Neutrophil (primary cell): ENCODE results near the gene BRIP1.

Experiments used
- H3K27ac ChIP-seq: fragments of 200-600 bp; sonication (generic); 2 replicates; pipeline ENCODE4 v1.5.1; 2016; ENCODE audit warnings: mild to moderate bottlenecking, moderate library complexity
- H3K27me3 ChIP-seq: fragments of 200-600 bp; sonication (generic); 2 replicates; pipeline ENCODE4 v1.6.0; 2016; ENCODE audit warnings: mild to moderate bottlenecking
- H3K36me3 ChIP-seq: fragments of 200-600 bp; sonication (generic); 2 replicates; pipeline ENCODE4 v1.5.1; 2017
- H3K4me1 ChIP-seq, 2 experiments: fragments of 200-600 bp in 1 of 2; sonication (generic) in 1 of 2; 1 replicate in 1 of 2; 2 replicates in 1 of 2; pipeline versions ENCODE4 v1.5.1 to v1.6.1; 2013 to 2016; ENCODE audit warnings: low read depth in 1 of 2, low read length in 1 of 2, mild to moderate bottlenecking in 1 of 2, moderate library complexity in 1 of 2; ENCODE audit not compliant: control insufficient read depth in 1 of 2, insufficient read depth in 1 of 2
- H3K4me3 ChIP-seq, 2 experiments: fragments of 200-600 bp in 1 of 2; sonication (generic) in 1 of 2; 1 replicate in 1 of 2; 2 replicates in 1 of 2; pipeline ENCODE4 v1.5.1; 2013 to 2016; ENCODE audit warnings: low read depth in 1 of 2, low read length in 1 of 2, mild to moderate bottlenecking in 1 of 2, moderate library complexity in 1 of 2
- H3K9me3 ChIP-seq: fragments of 200-600 bp; sonication (generic); 2 replicates; pipeline ENCODE4 v1.5.1; 2016
- TF ChIP-seq, protein P1 (sequence below): fragments of 200-600 bp; sonication (generic); IDR thresholded peaks from 2 replicates; pipeline ENCODE4 v1.5.1; 2016; ENCODE audit warnings: antibody characterized with exemption

The BRIP1 gene

DNA sequence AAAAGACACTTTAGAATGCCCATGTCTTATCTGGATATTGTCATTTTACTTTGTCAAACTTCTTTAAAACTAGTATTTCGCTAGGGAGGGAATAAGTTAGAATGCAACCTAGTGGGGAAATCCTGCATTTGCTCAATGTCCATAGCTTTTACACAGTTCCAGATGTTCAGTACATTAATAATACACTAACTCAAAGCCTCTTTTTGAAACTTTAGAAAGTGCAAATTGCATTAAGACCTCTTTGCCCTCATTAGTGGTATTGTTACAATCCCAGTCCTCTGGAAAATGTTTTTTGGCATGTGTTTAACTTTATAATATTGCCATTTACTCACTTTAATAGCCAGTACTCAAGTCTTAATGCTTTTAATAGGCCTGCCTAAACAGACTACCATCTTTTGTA lies 106.8 kb downstream of the BRIP1 start:
- H3K36me3 ChIP-seq: peaks cover 8% of the 10 kb centered on the region
- H3K9me3 ChIP-seq: no peaks in the 10 kb centered on the region
- no peaks in the 10 kb centered on the region for H3K4me1 ChIP-seq
- H3K4me3 ChIP-seq: no peak overlapping the region
- no peak overlapping the region for H3K27ac ChIP-seq
- no peaks in the 10 kb centered on the region for H3K27me3 ChIP-seq
- TF ChIP-seq, protein P1, sequence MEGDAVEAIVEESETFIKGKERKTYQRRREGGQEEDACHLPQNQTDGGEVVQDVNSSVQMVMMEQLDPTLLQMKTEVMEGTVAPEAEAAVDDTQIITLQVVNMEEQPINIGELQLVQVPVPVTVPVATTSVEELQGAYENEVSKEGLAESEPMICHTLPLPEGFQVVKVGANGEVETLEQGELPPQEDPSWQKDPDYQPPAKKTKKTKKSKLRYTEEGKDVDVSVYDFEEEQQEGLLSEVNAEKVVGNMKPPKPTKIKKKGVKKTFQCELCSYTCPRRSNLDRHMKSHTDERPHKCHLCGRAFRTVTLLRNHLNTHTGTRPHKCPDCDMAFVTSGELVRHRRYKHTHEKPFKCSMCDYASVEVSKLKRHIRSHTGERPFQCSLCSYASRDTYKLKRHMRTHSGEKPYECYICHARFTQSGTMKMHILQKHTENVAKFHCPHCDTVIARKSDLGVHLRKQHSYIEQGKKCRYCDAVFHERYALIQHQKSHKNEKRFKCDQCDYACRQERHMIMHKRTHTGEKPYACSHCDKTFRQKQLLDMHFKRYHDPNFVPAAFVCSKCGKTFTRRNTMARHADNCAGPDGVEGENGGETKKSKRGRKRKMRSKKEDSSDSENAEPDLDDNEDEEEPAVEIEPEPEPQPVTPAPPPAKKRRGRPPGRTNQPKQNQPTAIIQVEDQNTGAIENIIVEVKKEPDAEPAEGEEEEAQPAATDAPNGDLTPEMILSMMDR: no peak

DNA sequence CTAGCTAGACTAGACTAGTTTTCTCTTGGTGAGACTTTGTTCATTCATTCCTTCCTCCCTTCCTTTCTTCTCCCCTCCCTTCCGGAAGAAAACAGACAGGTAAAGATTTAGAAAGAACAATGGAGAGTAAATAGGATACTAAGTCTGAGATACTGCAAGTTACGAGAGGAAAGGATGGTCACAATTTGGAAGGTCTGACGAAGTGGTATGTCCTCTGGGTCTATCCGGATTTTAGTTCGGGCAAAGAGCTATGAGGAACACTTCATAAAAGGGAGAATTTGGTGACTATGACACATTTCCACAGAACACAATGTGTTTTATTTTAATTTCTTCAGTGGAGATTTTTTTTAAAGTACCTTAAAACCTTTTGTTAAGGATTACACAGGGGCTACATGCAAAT lies 107.7 kb downstream of the BRIP1 start:
- TF ChIP-seq, protein P1: no peak
- no peaks in the 10 kb centered on the region for H3K9me3 ChIP-seq

DNA sequence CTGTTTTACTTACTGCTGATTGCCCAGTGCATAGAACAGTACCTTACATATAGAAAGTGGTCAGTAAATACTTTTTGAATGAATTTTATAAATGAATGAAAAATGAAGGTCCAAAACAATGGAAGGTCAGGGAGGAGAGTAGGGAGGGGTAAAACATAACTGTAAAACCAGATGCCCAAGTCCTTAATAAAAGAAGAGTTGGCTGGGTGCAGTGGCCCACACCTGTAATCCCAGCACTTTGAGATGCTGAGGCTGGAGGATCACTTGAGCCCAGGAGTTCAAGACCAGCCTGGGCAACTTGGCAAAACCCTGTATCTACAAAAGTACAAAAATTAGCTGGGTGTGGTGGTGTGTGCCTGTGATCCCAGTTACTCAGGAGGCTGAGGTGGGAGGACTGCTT lies 108.2 kb downstream of the BRIP1 start:
- no peaks in the 10 kb centered on the region for H3K9me3 ChIP-seq
- TF ChIP-seq, protein P1: no peak
- H3K4me1 ChIP-seq: no peaks in the 10 kb centered on the region
- H3K27me3 ChIP-seq: no peaks in the 10 kb centered on the region
- no peak overlapping the region for H3K27ac ChIP-seq
- H3K4me3 ChIP-seq: no peak overlapping the region
- H3K36me3 ChIP-seq: peaks cover 8% of the 10 kb centered on the region

More for the DNA sequence above, 107.7 kb downstream of the BRIP1 start:
- Histone ChIP-seq H3K36me3 (peaks cover 8% of the 10 kb centered on the region), H3K4me1 (no peaks in the 10 kb centered on the region), H3K27me3 (no peaks in the 10 kb centered on the region), H3K27ac (no peak overlapping the region), H3K4me3 (no peak overlapping the region)

- Histone ChIP-seq H3K27ac (no peak overlapping the region), H3K27me3 (no peaks in the 10 kb centered on the region), H3K9me3 (no peaks in the 10 kb centered on the region), H3K36me3 (peaks cover 8% of the 10 kb centered on the region), H3K4me1 (no peaks in the 10 kb centered on the region), H3K4me3 (no peak overlapping the region)
- TF ChIP-seq, protein P1: no peak
These were observed 109.2 kb downstream of the BRIP1 start for GRCh38 chr17:61754124-61754523.

- no peaks in the 10 kb centered on the region for H3K27me3 ChIP-seq
- H3K9me3 ChIP-seq: no peaks in the 10 kb centered on the region
- H3K27ac ChIP-seq: no peak overlapping the region
- TF ChIP-seq, protein P1: no peak
- H3K4me1 ChIP-seq: no peaks in the 10 kb centered on the region
- H3K4me3 ChIP-seq: no peak overlapping the region
- peaks cover 8% of the 10 kb centered on the region for H3K36me3 ChIP-seq
These were observed 109.6 kb downstream of the BRIP1 start for GRCh38 chr17:61753696-61754095.

- TF ChIP-seq, protein P1: no peak
These were observed 112.7 kb downstream of the BRIP1 start for GRCh38 chr17:61750656-61751055.

More at GRCh38 chr17:61750656-61751055, 112.7 kb downstream of the BRIP1 start:
- Histone ChIP-seq H3K4me1 (no peaks in the 10 kb centered on the region), H3K9me3 (no peaks in the 10 kb centered on the region), H3K27ac (no peak overlapping the region), H3K27me3 (no peaks in the 10 kb centered on the region), H3K36me3 (peaks cover 8% of the 10 kb centered on the region), H3K4me3 (no peak overlapping the region)
